Endothelial cell of umbilical vein (primary cell): ENCODE results near the gene B9D1. TPM values are rescaled to one million over a fixed set of nuclear protein-coding genes. Genes with fewer than 3 reads are reported as not detected.

Experiments used
- BruUV-seq: library from RNA; stranded (reverse); fragments of 400-500 nt; replicated peaks from 2 replicates; lab custom pipeline; 2021; lab: Mats Ljungman, UMichigan
- CTCF ChIA-PET: fragments of 300-600, 350-600 bp; sonication (Branson Sonifier 250); formaldehyde crosslinking; loops from one replicate; lab custom pipeline; 2021; ENCODE audit warnings: antibody characterized with exemption, inconsistent platforms; lab: Charles Lee
- POLR2A ChIA-PET: fragments of 300-600, 350-600 bp; sonication (Branson Sonifier 250); formaldehyde crosslinking; loops from one replicate; lab custom pipeline; 2021; ENCODE audit warnings: antibody characterized with exemption, inconsistent platforms; lab: Charles Lee
- DNase-seq: peaks from one replicate; pipeline ENCODE4 v3.0.0-alpha.2; 2011; ENCODE audit warnings: low read depth, low spot score
- FAIRE-seq: peaks from 2 replicates; lab custom pipeline; 2011; peaks lifted over from hg19 to GRCh38; lab: Jason Lieb, UNC
- H2AFZ ChIP-seq: 2 replicates; pipeline ENCODE4 v1.6.0; 2012; ENCODE audit warnings: low read depth, low read length, control low read depth, inconsistent platforms
- H3K27ac ChIP-seq: 2 replicates; pipeline ENCODE4 v1.5.1; 2011; ENCODE audit warnings: low read depth, mild to moderate bottlenecking, control low read depth, low read length, moderate library complexity; ENCODE audit not compliant: insufficient read depth
- H3K27me3 ChIP-seq, 2 experiments: 2 replicates each; pipeline versions ENCODE4 v1.6.0 to v1.6.1; 2011; ENCODE audit warnings: low read length in 2 of 2, mixed read lengths in 1 of 2; ENCODE audit not compliant: control insufficient read depth in 2 of 2, insufficient read depth in 2 of 2
- H3K36me3 ChIP-seq, 2 experiments: 2 replicates in 1 of 2; 3 replicates in 1 of 2; pipeline ENCODE4 v1.5.1; 2011; ENCODE audit warnings: low read length in 2 of 2, mild to moderate bottlenecking in 1 of 2, moderate library complexity in 1 of 2; ENCODE audit not compliant: control insufficient read depth in 2 of 2, insufficient read depth in 2 of 2; ENCODE audit errors: extremely low read depth in 1 of 2
- H3K4me1 ChIP-seq: 3 replicates; pipeline ENCODE4 v1.5.1; 2011; ENCODE audit warnings: mild to moderate bottlenecking, low read length; ENCODE audit not compliant: control insufficient read depth, insufficient read depth; ENCODE audit errors: extremely low read depth
- H3K4me2 ChIP-seq: 2 replicates; pipeline ENCODE4 v1.6.1; 2011; ENCODE audit warnings: low read length, control low read depth, mixed read lengths; ENCODE audit not compliant: insufficient read depth
- H3K4me3 ChIP-seq, 3 experiments: fragments of 200-600 bp in 1 of 3; sonication (generic), shearing (Covaris generic) in 1 of 3; replicated peaks in 1 of 3; 2 replicates each; pipeline ENCODE4 v1.5.1; 2011 to 2016; ENCODE audit warnings: control low read depth in 3 of 3, low read length in 3 of 3, mild to moderate bottlenecking in 2 of 3, inconsistent platforms in 1 of 3, low read depth in 1 of 3, moderate library complexity in 1 of 3; ENCODE audit not compliant: insufficient read depth in 1 of 3
- H3K79me2 ChIP-seq: 2 replicates; pipeline ENCODE4 v1.6.0; 2012; ENCODE audit warnings: low read length, inconsistent platforms; ENCODE audit not compliant: control insufficient read depth, insufficient read depth
- H3K9ac ChIP-seq: replicated peaks from 2 replicates; pipeline ENCODE3; 2011; ENCODE audit warnings: low read length, control low read depth; ENCODE audit not compliant: insufficient read depth; ENCODE audit errors: extremely low read depth
- H3K9me1 ChIP-seq: replicated peaks from 3 replicates; pipeline ENCODE4 v1.6.0; 2011; ENCODE audit warnings: mild to moderate bottlenecking, low read length; ENCODE audit not compliant: control insufficient read depth, insufficient read depth; ENCODE audit errors: extremely low read depth
- H3K9me3 ChIP-seq: replicated peaks from 2 replicates; pipeline ENCODE4 v1.5.1; 2012; ENCODE audit warnings: low read length, inconsistent platforms; ENCODE audit not compliant: control insufficient read depth, insufficient read depth
- H4K20me1 ChIP-seq: replicated peaks from 2 replicates; pipeline ENCODE3; 2011; ENCODE audit warnings: mild to moderate bottlenecking, low read length; ENCODE audit not compliant: control insufficient read depth, insufficient read depth; ENCODE audit errors: extremely low read depth
- CTCF ChIP-seq, 2 donors: IDR thresholded peaks; 1 replicate in 1 of 2; 2 replicates in 1 of 2; pipeline ENCODE4 v1.5.1; 2011; ENCODE audit warnings: low read length in 2 of 2, mild to moderate bottlenecking in 2 of 2, moderate library complexity in 2 of 2, control low read depth in 1 of 2, inconsistent platforms in 1 of 2, low read depth in 1 of 2; ENCODE audit not compliant: insufficient read depth in 1 of 2; ENCODE audit errors: extremely low read depth in 1 of 2
- EZH2 ChIP-seq: IDR thresholded peaks from 2 replicates; pipeline ENCODE4 v1.6.1; 2012; ENCODE audit warnings: borderline replicate concordance, low read depth, mild to moderate bottlenecking, moderate library complexity, low read length, inconsistent platforms; ENCODE audit not compliant: severe bottlenecking
- FOS ChIP-seq: IDR thresholded peaks from 2 replicates; pipeline ENCODE4 v1.6.1; 2011; ENCODE audit warnings: mild to moderate bottlenecking, low read length, moderate library complexity, borderline replicate concordance; ENCODE audit not compliant: insufficient read depth
- GATA2 ChIP-seq: IDR thresholded peaks from 2 replicates; pipeline ENCODE4 v1.7.0; 2011; ENCODE audit warnings: low read depth, mild to moderate bottlenecking, moderate library complexity, mixed read lengths, low read length; ENCODE audit not compliant: insufficient read length, insufficient read depth
- JUN ChIP-seq: IDR thresholded peaks from 2 replicates; pipeline ENCODE4 v1.6.1; 2011; ENCODE audit warnings: borderline replicate concordance, low read depth; ENCODE audit not compliant: insufficient read length, insufficient read depth
- MAX ChIP-seq: IDR thresholded peaks from 2 replicates; pipeline ENCODE4 v1.6.1; 2011; ENCODE audit not compliant: insufficient read depth, insufficient read length
- MYC ChIP-seq: IDR thresholded peaks from one replicate; pipeline ENCODE4 v1.6.1; 2011; ENCODE audit warnings: mild to moderate bottlenecking, low read depth, low read length
- POLR2A ChIP-seq: IDR thresholded peaks from 2 replicates; pipeline ENCODE4 v1.6.1; 2012; ENCODE audit warnings: low read depth, mild to moderate bottlenecking, control low read depth, low read length
- POLR2AphosphoS5 ChIP-seq: IDR thresholded peaks from 2 replicates; pipeline ENCODE4 v1.6.1; 2012; ENCODE audit warnings: low read depth, mild to moderate bottlenecking, control low read depth, low read length, moderate library complexity; ENCODE audit not compliant: insufficient read depth
- dilution Hi-C: fragments of 300-500 bp; cut with MboI; formaldehyde crosslinking; loops from one replicate; pipeline ENCODE4 v1.15.0; 2019; ENCODE audit warnings: low sequenced_read_pairs; ENCODE audit not compliant: extremely low pct_ligation_motif_present
- intact Hi-C: fragments of 100-400 bp; cut with micrococcal nuclease; formaldehyde crosslinking; loops from one replicate; pipeline ENCODE4 v1.10.0; 2022
- polyA plus RNA-seq, 4 experiments: library from polyadenylated mRNA; depleted of rRNA in 3 of 4; stranded (reverse) in 3 of 4; unstranded in 1 of 4; fragments of >200 nt; gene quantifications; 2 replicates each; pipeline versions ENCODE4 v1.2.1 to v1.2.3, GENCODE V29; 2011 to 2012; ENCODE audit warnings: missing spikeins in 1 of 4
- total RNA-seq: library from RNA; stranded (reverse); gene quantifications from 2 replicates; pipeline ENCODE4 v1.2.3, GENCODE V29; 2021

Gene B9D1
- total and polyA plus RNA-seq, 2 donors (not counting 3 experiments of a cell fraction or from before 2014, with no cell fraction given), result 20.5 to 55.8 TPM

GRCh38 chr17:19344311-19345066 is 18.0 kb downstream of the B9D1 start:
- dilution Hi-C loops, result no loop called here
- CTCF ChIA-PET, result no interaction called here
- H3K4me1 ChIP-seq, result peaks cover 8% of the 10 kb centered on the region
- no peaks in the 10 kb centered on the region for H3K9me3 ChIP-seq
- H3K79me2 ChIP-seq, result no peaks in the 10 kb centered on the region
- H3K4me3 ChIP-seq, result no peak overlapping the region
- POLR2A ChIA-PET, result no interaction called here
- H3K4me2 ChIP-seq, result no peak overlapping the region
- no peak overlapping the region for H2AFZ ChIP-seq
- no peaks in the 10 kb centered on the region for H3K27me3 ChIP-seq
- no peak overlapping the region for H3K27ac ChIP-seq
- no peaks in the 10 kb centered on the region for H3K36me3 ChIP-seq
- H4K20me1 ChIP-seq, result no peaks in the 10 kb centered on the region
- BruUV-seq, result no TSS peak
- TF ChIP-seq POLR2AphosphoS5 (no peak), MYC (no peak), GATA2 (no peak), FOS (no peak), JUN (no peak), MAX (no peak), POLR2A (no peak), CTCF (IDR thresholded peaks at IDR 0.05; ENCODE audit: extremely low read depth in 1 of 2, insufficient read depth in 1 of 2, low read depth in 1 of 2, low read length in 2 of 2) (no peak), EZH2 (no peak)
- intact Hi-C loops, result loop anchor here (5.0 kb wide), 1 partner anchor 32 kb away; no protein-coding TSS in a partner anchor
- no peak for DNase-seq
- no peak for FAIRE-seq
- no peak overlapping the region for H3K9ac ChIP-seq
- H3K9me1 ChIP-seq, result no peaks in the 10 kb centered on the region
